Endodermal cell (in vitro differentiated cells): ENCODE results near the gene TRMT2A. TPM values are rescaled to one million over a fixed set of nuclear protein-coding genes. Genes with fewer than 3 reads are reported as not detected.

Experiments
- DNase-seq: peaks from one replicate; pipeline ENCODE4 v3.0.0-alpha.2; 2017
- H3K27ac ChIP-seq: 2 replicates; pipeline ENCODE4 v1.5.1; 2013; ENCODE audit warnings: mild to moderate bottlenecking, low read depth, low read length, moderate library complexity
- H3K27me3 ChIP-seq: 2 replicates; pipeline ENCODE4 v1.6.1; 2013; ENCODE audit warnings: mild to moderate bottlenecking, low read length, moderate library complexity; ENCODE audit not compliant: insufficient read depth, control insufficient read depth, poor library complexity, severe bottlenecking
- H3K36me3 ChIP-seq: 2 replicates; pipeline ENCODE4 v1.7.0; 2013; ENCODE audit warnings: mild to moderate bottlenecking, low read length, moderate library complexity; ENCODE audit not compliant: control insufficient read depth, insufficient read depth
- H3K4me1 ChIP-seq: one replicate; pipeline ENCODE4 v1.7.0; 2013; ENCODE audit warnings: low read length; ENCODE audit not compliant: control insufficient read depth, insufficient read depth
- H3K4me3 ChIP-seq: 2 replicates; pipeline ENCODE4 v1.5.1; 2013; ENCODE audit warnings: mild to moderate bottlenecking, low read length, moderate library complexity
- H3K9ac ChIP-seq: 2 replicates; pipeline ENCODE4 v1.6.1; 2013; ENCODE audit warnings: mild to moderate bottlenecking, low read length, moderate library complexity; ENCODE audit not compliant: poor library complexity, severe bottlenecking; ENCODE audit errors: extremely low read depth
- H3K9me3 ChIP-seq: 2 replicates; pipeline ENCODE4 v1.6.1; 2013; ENCODE audit warnings: mild to moderate bottlenecking, low read length, moderate library complexity; ENCODE audit not compliant: control insufficient read depth
- H3K27ac Mint-ChIP-seq: 2 replicates; pipeline ENCODE4 v1.8.0; 2020; ENCODE audit warnings: mixed read lengths
- H3K27me3 Mint-ChIP-seq: 2 replicates; pipeline ENCODE4 v1.8.0; 2021; ENCODE audit warnings: mild to moderate bottlenecking, mixed read lengths; ENCODE audit not compliant: insufficient read depth
- H3K36me3 Mint-ChIP-seq: 2 replicates; pipeline ENCODE4 v1.8.0; 2020; ENCODE audit warnings: low read depth, mixed read lengths
- H3K4me1 Mint-ChIP-seq: 2 replicates; pipeline ENCODE4 v1.8.0; 2020; ENCODE audit warnings: mixed read lengths
- H3K4me3 Mint-ChIP-seq: 2 replicates; pipeline ENCODE4 v1.8.0; 2020; ENCODE audit warnings: mild to moderate bottlenecking, moderate library complexity, mixed read lengths
- H3K9me3 Mint-ChIP-seq: 2 replicates; pipeline ENCODE4 v1.8.0; 2020; ENCODE audit warnings: mild to moderate bottlenecking, mixed read lengths
- CTCF ChIP-seq: fragments of 200-600 bp; sonication (generic); conservative IDR thresholded peaks from 2 replicates; pipeline ENCODE4 v1.5.0; 2021; ENCODE audit warnings: antibody characterized with exemption, mild to moderate bottlenecking
- WGBS, 2 experiments: methylation state at CpG; one replicate each; pipeline versions ENCODE4 v1.1.5 to v1.1.7; 2013; ENCODE audit warnings: missing lambda C conversion rate in 2 of 2, mixed read lengths in 1 of 2; ENCODE audit not compliant: insufficient coverage in 1 of 2, insufficient read length in 1 of 2; 5-methylcytosine and 5-hydroxymethylcytosine counted together
- total RNA-seq, 2 donors: library from RNA; stranded (reverse); fragmentation: NEBNext Ultra II Directional in 1 of 2; extraction: Animal tissue kit (Norgen Biotek cat#: 25700) in 1 of 2; gene quantifications; 2 replicates in 1 of 2; 3 replicates in 1 of 2; pipeline ENCODE4 v1.2.1, GENCODE V29; 2021

Gene TRMT2A
- total RNA-seq, 2 donors from 2014 or later = 45.6 to 55.2 TPM

GRCh38 chr22:20125201-20126174, 8.5 kb upstream of the TRMT2A start:
- Histone ChIP-seq H3K27me3 (no peaks in the 10 kb centered on the region), H3K9ac (no peak overlapping the region), H3K4me3 (no peak overlapping the region), H3K4me1 (no peaks in the 10 kb centered on the region), H3K27ac (no peak overlapping the region), H3K36me3 (peaks cover 73% of the 10 kb centered on the region), H3K9me3 (no peaks in the 10 kb centered on the region)
- DNase-seq = no peak
- H3K27ac Mint-ChIP-seq = peak overlapping the region; percentile 20
- no peaks in the 10 kb centered on the region for H3K4me1 Mint-ChIP-seq
- H3K9me3 Mint-ChIP-seq = no peaks in the 10 kb centered on the region
- WGBS, 2 experiments = 95 to 98% methylated on average over 23 to 32 of the region's 32 CpGs
- no peak for TF ChIP-seq CTCF
- H3K27me3 Mint-ChIP-seq = no peaks in the 10 kb centered on the region
- no peak overlapping the region for H3K4me3 Mint-ChIP-seq
- H3K36me3 Mint-ChIP-seq = peaks cover 50% of the 10 kb centered on the region

- TF ChIP-seq CTCF = no peak
- Mint-ChIP-seq H3K4me3 (no peak overlapping the region), H3K27ac (no peak overlapping the region), H3K36me3 (peaks cover 61% of the 10 kb centered on the region), H3K9me3 (no peaks in the 10 kb centered on the region), H3K4me1 (no peaks in the 10 kb centered on the region), H3K27me3 (no peaks in the 10 kb centered on the region)
- Histone ChIP-seq H3K4me1 (peaks cover under 1% of the 10 kb centered on the region), H3K4me3 (no peak overlapping the region), H3K9ac (no peak overlapping the region), H3K36me3 (peaks cover 85% of the 10 kb centered on the region), H3K27me3 (no peaks in the 10 kb centered on the region), H3K9me3 (no peaks in the 10 kb centered on the region), H3K27ac (no peak overlapping the region)
- no peak for DNase-seq
- WGBS, 2 experiments = 94 to 96% methylated on average over 3 to 11 of the region's 11 CpGs
Measured at GRCh38 chr22:20124083-20124787, 7.2 kb upstream of the TRMT2A start.

- no peaks in the 10 kb centered on the region for H3K9me3 Mint-ChIP-seq
- no peak overlapping the region for H3K27ac Mint-ChIP-seq
- H3K4me3 Mint-ChIP-seq = no peak overlapping the region
- no peak for DNase-seq
- WGBS, 2 experiments = 98 to 100% methylated on average over 10 to 13 of the region's 13 CpGs
- TF ChIP-seq CTCF = no peak
- Histone ChIP-seq H3K36me3 (peaks cover 91% of the 10 kb centered on the region), H3K4me3 (no peak overlapping the region), H3K9ac (no peak overlapping the region), H3K27ac (no peak overlapping the region), H3K4me1 (peaks cover 7% of the 10 kb centered on the region), H3K27me3 (no peaks in the 10 kb centered on the region), H3K9me3 (no peaks in the 10 kb centered on the region)
- H3K36me3 Mint-ChIP-seq = peaks cover 66% of the 10 kb centered on the region
- no peaks in the 10 kb centered on the region for H3K27me3 Mint-ChIP-seq
- peaks cover 4% of the 10 kb centered on the region for H3K4me1 Mint-ChIP-seq
Measured at GRCh38 chr22:20123366-20124082, 6.5 kb upstream of the TRMT2A start.
